ENCODE results near the gene SIN3B. TPM values are rescaled to one million over a fixed set of nuclear protein-coding genes. Genes with fewer than 3 reads are reported as not detected.

Gene SIN3B
- total and polyA plus RNA-seq, 2 of the 13 experiments (the other 11 are each of a cell fraction or from before 2014, with no cell fraction given) = 12.9 to 25.7 TPM

DNA sequence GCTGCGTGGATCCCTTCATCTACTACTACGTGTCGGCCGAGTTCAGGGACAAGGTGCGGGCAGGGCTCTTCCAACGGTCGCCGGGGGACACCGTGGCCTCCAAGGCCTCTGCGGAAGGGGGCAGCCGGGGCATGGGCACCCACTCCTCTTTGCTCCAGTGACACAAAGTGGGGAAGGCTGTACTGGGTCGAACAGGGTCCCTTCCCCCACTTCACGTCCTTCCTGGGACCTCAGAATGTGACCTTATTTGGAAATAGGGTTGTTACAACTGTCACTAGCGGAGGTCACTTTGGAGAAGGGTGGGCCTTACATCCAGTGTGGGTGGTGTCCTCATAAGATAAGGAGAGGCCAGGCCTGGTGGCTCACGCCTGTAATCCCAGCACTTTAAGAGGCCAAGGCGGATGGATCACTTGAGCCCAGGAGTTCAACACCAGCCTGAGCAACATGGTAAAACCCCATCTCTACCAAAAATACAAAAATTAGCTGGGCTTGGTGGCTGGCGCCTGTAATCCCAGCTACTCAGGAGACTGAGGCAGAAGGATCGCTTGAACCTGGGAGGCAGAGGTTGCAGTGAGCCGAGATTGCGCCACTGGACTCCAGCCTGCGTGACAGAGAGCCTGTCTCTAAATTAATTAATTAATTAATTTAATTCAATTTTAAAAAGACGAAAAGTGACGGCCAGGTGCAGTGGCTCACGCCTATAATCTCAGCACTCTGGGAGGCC, 61.4 kb downstream of the SIN3B start:
- 54% methylated on average over 15 of the region's 24 CpGs for WGBS (ENCODE audit: low lambda C conversion rate)
- peaks cover 60% of the 10 kb centered on the region for H3K4me1 ChIP-seq (ENCODE audit: insufficient read depth, low read length)
- H2AFZ ChIP-seq (ENCODE audit: low read length) = no peak overlapping the region
- FAIRE-seq (no peak), ATAC-seq (no peak), DNase-seq (ENCODE audit: low spot score) (no peak)
- TF ChIP-seq GLMP (CRISPR knock-in tag; IDR thresholded peaks at IDR 0.05; ENCODE audit: borderline replicate concordance) (no peak), SRF (IDR thresholded peaks at IDR 0.05; ENCODE audit: low read depth, low read length) (0 out of 2 replicates have a peak, but pooled peaks have one; percentile 29), HOXA3 (CRISPR knock-in tag; IDR thresholded peaks at IDR 0.05) (no peak)
- CTCF ChIA-PET (ENCODE audit: low intra/inter-chr PET ratio, low total read pairs) = no interaction called here
- no peaks in the 10 kb centered on the region for H3K36me3 ChIP-seq (replicated peaks in 1 of 2; ENCODE audit: control insufficient read depth in 1 of 2, insufficient read depth in 2 of 2, low read length in 2 of 2)
- no peak overlapping the region for H3K4me3 ChIP-seq (replicated peaks in 1 of 3; ENCODE audit: insufficient read depth in 1 of 3, low read depth in 2 of 3, low read length in 3 of 3)
- H4K20me1 ChIP-seq (ENCODE audit: insufficient read depth, low read length) = no peaks in the 10 kb centered on the region
- no peaks in the 10 kb centered on the region for H3K79me2 ChIP-seq (ENCODE audit: insufficient read depth, low read length)
- BruUV-seq (replicated peaks) = no TSS peak
- POLR2A ChIA-PET = no interaction called here
- H3K4me2 ChIP-seq (ENCODE audit: low read depth, low read length) = no peak overlapping the region
- H3K9ac ChIP-seq (ENCODE audit: insufficient read depth, low read depth, low read length) = no peak overlapping the region
- H3K27ac ChIP-seq (ENCODE audit: extremely low read length, insufficient read depth, low read length) = no peak overlapping the region
- H3K9me3 ChIP-seq (ENCODE audit: low read length) = no peaks in the 10 kb centered on the region
- in situ Hi-C loops (cut with HindIII; ENCODE audit: extremely low pct_ligation_motif_present, low pct_unique_long_range_greater_than_20kb) = no loop called here
- intact Hi-C loops (cut with micrococcal nuclease; ENCODE audit: unreplicated experiment) = no loop called here
- H3K27me3 ChIP-seq (ENCODE audit: control insufficient read depth in 1 of 2, insufficient read depth in 2 of 2, low read length in 2 of 2) = peaks cover 3 to 34% of the 10 kb centered on the region in 2 experiments; a peak in 4 of 5 replicates

DNA sequence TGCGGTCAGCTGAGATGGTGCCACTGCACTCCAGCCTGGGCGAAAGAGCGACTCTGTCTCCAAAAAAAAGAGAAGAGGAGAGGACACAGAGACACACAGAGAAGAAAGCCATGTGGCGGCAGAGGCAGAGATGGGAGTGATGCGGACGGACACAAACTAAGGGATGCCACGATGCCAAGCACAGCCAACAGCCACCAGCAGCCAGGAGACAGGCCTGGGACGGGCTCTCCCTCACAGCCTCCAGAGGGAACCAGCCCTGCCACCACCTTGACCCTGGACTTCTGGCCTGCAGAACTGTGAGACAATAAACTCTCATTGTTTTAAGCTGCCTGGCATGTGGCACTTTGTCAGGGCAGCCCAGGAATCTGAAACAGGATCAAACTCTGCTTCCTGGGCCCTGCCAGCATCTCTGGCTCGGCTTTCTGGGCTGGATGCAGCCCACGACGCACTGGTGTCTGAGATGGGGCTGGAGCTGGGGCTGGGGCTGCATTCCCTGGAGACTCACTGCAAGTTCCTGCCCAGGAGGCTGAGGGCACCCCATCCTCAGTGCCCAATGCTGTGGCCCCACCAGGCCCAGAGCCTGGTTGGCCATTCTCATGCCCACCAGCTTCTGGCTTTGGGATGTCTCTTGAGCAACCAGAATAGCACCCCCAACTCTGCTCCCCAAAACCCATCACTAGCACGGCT, 62.6 kb downstream of the SIN3B start:
- peaks cover 59% of the 10 kb centered on the region for H3K4me1 ChIP-seq (ENCODE audit: insufficient read depth, low read length)
- ATAC-seq (peak; percentile 5; the same call in 2 of the 3 replicates), DNase-seq (ENCODE audit: low spot score) (peak; percentile 18), FAIRE-seq (no peak)
- H3K9me3 ChIP-seq (ENCODE audit: low read length) = no peaks in the 10 kb centered on the region
- no peaks in the 10 kb centered on the region for H3K36me3 ChIP-seq (replicated peaks in 1 of 2; ENCODE audit: control insufficient read depth in 1 of 2, insufficient read depth in 2 of 2, low read length in 2 of 2)
- intact Hi-C loops (cut with micrococcal nuclease; ENCODE audit: unreplicated experiment) = no loop called here
- peaks cover 4 to 42% of the 10 kb centered on the region in 2 experiments; a peak in 4 of 5 replicates for H3K27me3 ChIP-seq (ENCODE audit: control insufficient read depth in 1 of 2, insufficient read depth in 2 of 2, low read length in 2 of 2)
- H3K9ac ChIP-seq (ENCODE audit: insufficient read depth, low read depth, low read length) = no peak overlapping the region
- in situ Hi-C loops (cut with HindIII; ENCODE audit: extremely low pct_ligation_motif_present, low pct_unique_long_range_greater_than_20kb) = no loop called here
- no TSS peak for BruUV-seq (replicated peaks)
- no peaks in the 10 kb centered on the region for H3K79me2 ChIP-seq (ENCODE audit: insufficient read depth, low read length)
- H3K27ac ChIP-seq (ENCODE audit: extremely low read length, insufficient read depth, low read length) = no peak overlapping the region
- ChIA-PET POLR2A (no interaction called here), CTCF (ENCODE audit: low intra/inter-chr PET ratio, low total read pairs) (no interaction called here)
- H2AFZ ChIP-seq (ENCODE audit: low read length) = no peak overlapping the region
- WGBS (ENCODE audit: low lambda C conversion rate) = 76% methylated on average over 9 of the region's 12 CpGs
- no peak overlapping the region for H3K4me3 ChIP-seq (replicated peaks in 1 of 3; ENCODE audit: insufficient read depth in 1 of 3, low read depth in 2 of 3, low read length in 3 of 3)
- no peak overlapping the region for H3K4me2 ChIP-seq (ENCODE audit: low read depth, low read length)
- no peaks in the 10 kb centered on the region for H4K20me1 ChIP-seq (ENCODE audit: insufficient read depth, low read length)
- TF ChIP-seq HNRNPL (IDR thresholded peaks at IDR 0.05; ENCODE audit: low read depth, low read length) (0 out of 2 replicates have a peak, but pooled peaks have one; percentile 50), SOX6 (IDR thresholded peaks at IDR 0.05) (no peak), SOX6 (CRISPR knock-in tag; IDR thresholded peaks at IDR 0.05) (peak; percentile 52), SOX5 (CRISPR knock-in tag; IDR thresholded peaks at IDR 0.05; ENCODE audit: borderline replicate concordance) (peak; percentile 51; the same call in 1 of the 2 replicates), SOX13 (IDR thresholded peaks at IDR 0.05) (no peak), SOX13 (CRISPR knock-in tag; conservative IDR thresholded peaks at IDR 0.05 in 1 of 2, IDR thresholded peaks at IDR 0.05 in 1 of 2) (peak in 1 of 2 experiments; percentile 67; a peak in 2 of 4 replicates), ZNF678 (CRISPR knock-in tag; IDR thresholded peaks at IDR 0.05) (no peak), KDM6A (CRISPR knock-in tag; IDR thresholded peaks at IDR 0.05; ENCODE audit: low read depth) (no peak), TFAP4 (IDR thresholded peaks at IDR 0.05; ENCODE audit: borderline replicate concordance, low read depth) (no peak)
- TF ChIP-seq, protein P1, sequence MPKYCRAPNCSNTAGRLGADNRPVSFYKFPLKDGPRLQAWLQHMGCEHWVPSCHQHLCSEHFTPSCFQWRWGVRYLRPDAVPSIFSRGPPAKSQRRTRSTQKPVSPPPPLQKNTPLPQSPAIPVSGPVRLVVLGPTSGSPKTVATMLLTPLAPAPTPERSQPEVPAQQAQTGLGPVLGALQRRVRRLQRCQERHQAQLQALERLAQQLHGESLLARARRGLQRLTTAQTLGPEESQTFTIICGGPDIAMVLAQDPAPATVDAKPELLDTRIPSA (CRISPR knock-in tag; IDR thresholded peaks at IDR 0.05; ENCODE audit: borderline replicate concordance) = no peak
